Stimulated activated CD4-positive, alpha-beta T cell treated with anti-CD3 and anti-CD28 coated beads, Interleukin-1b, Interleukin-23, amount 100 ng/mL, for 4 hours (primary cell): Measurements from ENCODE around the gene UNC13D.
A peak's percentile ranks its signal among the peaks of the same experiment; 100 is the strongest.
"Not testable (repeated sequence)": the region's sequence is repeated elsewhere in the genome, so short reads cannot be mapped to it uniquely, and the experiment has no call there.

Experiments
- DNase-seq, 2 donors: peaks; one replicate each; pipeline ENCODE4 v3.0.0-alpha.2; 2020; ENCODE audit warnings: low read depth in 2 of 2

The UNC13D gene

GRCh38 chr17:75843577-75844529 is at the start of gene UNC13D:
TSS of gene UNC13D (minus strand) at chr17:75844404. CDS start at chr17:75844337, 67 bp downstream.
- peak; percentile 41 to 51 for DNase-seq

GRCh38 chr17:75893305-75894048 is 49.3 kb upstream of the UNC13D start:
- DNase-seq, result no peak

GRCh38 chr17:75892556-75893224 is 48.5 kb upstream of the UNC13D start:
- no peak for DNase-seq

- DNase-seq, result no peak
Measured at GRCh38 chr17:75891605-75892555, 47.7 kb upstream of the UNC13D start.

GRCh38 chr17:75891022-75891604 is 46.9 kb upstream of the UNC13D start:
- no peak for DNase-seq

GRCh38 chr17:75889454-75889853 is 45.2 kb upstream of the UNC13D start:
- DNase-seq, result no peak

- no peak for DNase-seq
Measured at GRCh38 chr17:75888484-75888883, 44.3 kb upstream of the UNC13D start.

- not testable (repeated sequence) for DNase-seq
Measured at GRCh38 chr17:75885860-75886259, 41.7 kb upstream of the UNC13D start.

- DNase-seq, result no peak
Measured at GRCh38 chr17:75885431-75885830, 41.2 kb upstream of the UNC13D start.

- DNase-seq, result no peak
Measured at GRCh38 chr17:75881678-75882454, 37.7 kb upstream of the UNC13D start.

- DNase-seq, result no peak
Measured at GRCh38 chr17:75880266-75880665, 36.1 kb upstream of the UNC13D start.

- DNase-seq, result no peak
Measured at GRCh38 chr17:75878174-75878998, 34.2 kb upstream of the UNC13D start, which contains the start of gene TRIM47. TSS of gene TRIM47 (minus strand) at chr17:75878581. CDS start at chr17:75878548, 33 bp downstream.

- DNase-seq, result peak; percentile 56 to 62
Measured at GRCh38 chr17:75877752-75878173, 33.6 kb upstream of the UNC13D start.

- peak in 1 of 2 donors; percentile 32 for DNase-seq
Measured at GRCh38 chr17:75876938-75877751, 32.9 kb upstream of the UNC13D start.

GRCh38 chr17:75876190-75876937 is 32.2 kb upstream of the UNC13D start:
- DNase-seq, result peak; percentile 48 to 53

- DNase-seq, result no peak
Measured at GRCh38 chr17:75875940-75876189, 31.7 kb upstream of the UNC13D start.

- no peak for DNase-seq
Measured at GRCh38 chr17:75875182-75875939, 31.2 kb upstream of the UNC13D start.
